ENCODE measurements around the gene COG6. TPM values are rescaled to one million over a fixed set of nuclear protein-coding genes. Genes with fewer than 3 reads are reported as not detected.
A peak's percentile ranks its signal among the peaks of the same experiment; 100 is the strongest.

The COG6 gene
- total RNA-seq (2014; rRNA removed; shearing (Covaris generic); ENCODE audit: low replicate concordance), result 19.9 and 21.4 TPM in 2 replicates

GRCh38 chr13:39655569-39656324 lies at the start of gene COG6:
TSS of gene COG6 (plus strand) at chr13:39655662. CDS start at chr13:39655727, 65 bp downstream.
- H3K27me3 ChIP-seq, result no peaks in the 10 kb centered on the region
- H3K4me3 ChIP-seq, result peak within 1 kb of the TSS; percentile 91
- DNase-seq, result peak; percentile 87

GRCh38 chr13:39605677-39606320 lies 49.7 kb upstream of the COG6 start:
- no peak overlapping the region for H3K4me3 ChIP-seq
- no peaks in the 10 kb centered on the region for H3K9me3 ChIP-seq
- no peak for DNase-seq
- no peaks in the 10 kb centered on the region for H3K27me3 ChIP-seq
- peaks cover 9% of the 10 kb centered on the region for H3K36me3 ChIP-seq

More at GRCh38 chr13:39655569-39656324, at the start of gene COG6:
- peaks cover 2% of the 10 kb centered on the region; the same call in 1 of the 2 replicates for H3K36me3 ChIP-seq
- H3K9me3 ChIP-seq, result no peaks in the 10 kb centered on the region

GRCh38 chr13:39607876-39608275 lies 47.6 kb upstream of the COG6 start:
- Histone ChIP-seq H3K9me3 (no peaks in the 10 kb centered on the region), H3K36me3 (peaks cover under 1% of the 10 kb centered on the region; the same call in 1 of the 2 replicates), H3K27me3 (no peaks in the 10 kb centered on the region), H3K4me3 (no peak overlapping the region)
- no peak for DNase-seq

GRCh38 chr13:39612023-39612637 lies 43.3 kb upstream of the COG6 start:
- DNase-seq, result peak; percentile 33
- H3K36me3 ChIP-seq, result no peaks in the 10 kb centered on the region
- no peaks in the 10 kb centered on the region for H3K9me3 ChIP-seq
- H3K27me3 ChIP-seq, result no peaks in the 10 kb centered on the region
- H3K4me3 ChIP-seq, result no peak overlapping the region

GRCh38 chr13:39616087-39616694 lies 39.3 kb upstream of the COG6 start:
- peak; percentile 14 for DNase-seq
- H3K36me3 ChIP-seq, result no peaks in the 10 kb centered on the region
- H3K27me3 ChIP-seq, result peaks cover under 1% of the 10 kb centered on the region; the same call in 1 of the 2 replicates
- H3K9me3 ChIP-seq, result no peaks in the 10 kb centered on the region; the same call in 1 of the 2 replicates
- no peak overlapping the region for H3K4me3 ChIP-seq

- no peak for DNase-seq
- Histone ChIP-seq H3K27me3 (peaks cover 2% of the 10 kb centered on the region; the same call in 1 of the 2 replicates), H3K4me3 (no peak overlapping the region), H3K36me3 (no peaks in the 10 kb centered on the region), H3K9me3 (no peaks in the 10 kb centered on the region; the same call in 1 of the 2 replicates)
Observed at GRCh38 chr13:39618561-39618960, 36.9 kb upstream of the COG6 start.

- H3K27me3 ChIP-seq, result peaks cover 2% of the 10 kb centered on the region; the same call in 1 of the 2 replicates
- H3K36me3 ChIP-seq, result no peaks in the 10 kb centered on the region
- H3K9me3 ChIP-seq, result no peaks in the 10 kb centered on the region; the same call in 1 of the 2 replicates
- no peak overlapping the region for H3K4me3 ChIP-seq
- DNase-seq, result no peak
Observed at GRCh38 chr13:39623466-39623865, 32.0 kb upstream of the COG6 start.

- H3K36me3 ChIP-seq, result no peaks in the 10 kb centered on the region
- no peaks in the 10 kb centered on the region for H3K27me3 ChIP-seq
- DNase-seq, result no peak
- no peak overlapping the region for H3K4me3 ChIP-seq
- H3K9me3 ChIP-seq, result peaks cover 11% of the 10 kb centered on the region
Observed at GRCh38 chr13:39631307-39631706, 24.2 kb upstream of the COG6 start.

- Histone ChIP-seq H3K36me3 (no peaks in the 10 kb centered on the region), H3K4me3 (no peak overlapping the region), H3K9me3 (peaks cover 11% of the 10 kb centered on the region), H3K27me3 (no peaks in the 10 kb centered on the region)
- DNase-seq, result no peak
Observed at GRCh38 chr13:39632994-39633393, 22.5 kb upstream of the COG6 start.

GRCh38 chr13:39635564-39635963 lies 19.9 kb upstream of the COG6 start:
- DNase-seq, result no peak
- Histone ChIP-seq H3K4me3 (no peak overlapping the region), H3K27me3 (no peaks in the 10 kb centered on the region), H3K9me3 (peaks cover 10% of the 10 kb centered on the region), H3K36me3 (no peaks in the 10 kb centered on the region)

GRCh38 chr13:39637890-39638289 lies 17.6 kb upstream of the COG6 start:
- no peak for DNase-seq
- Histone ChIP-seq H3K4me3 (no peak overlapping the region), H3K36me3 (no peaks in the 10 kb centered on the region), H3K9me3 (no peaks in the 10 kb centered on the region; the same call in 1 of the 2 replicates), H3K27me3 (no peaks in the 10 kb centered on the region)

GRCh38 chr13:39641645-39642044 lies 13.8 kb upstream of the COG6 start:
- Histone ChIP-seq H3K27me3 (no peaks in the 10 kb centered on the region), H3K36me3 (no peaks in the 10 kb centered on the region), H3K9me3 (no peaks in the 10 kb centered on the region; the same call in 1 of the 2 replicates), H3K4me3 (no peak overlapping the region)
- no peak for DNase-seq

- H3K27me3 ChIP-seq, result no peaks in the 10 kb centered on the region
- H3K9me3 ChIP-seq, result no peaks in the 10 kb centered on the region
- no peaks in the 10 kb centered on the region for H3K36me3 ChIP-seq
- H3K4me3 ChIP-seq, result no peak overlapping the region
- DNase-seq, result no peak
Observed at GRCh38 chr13:39646122-39646521, 9.3 kb upstream of the COG6 start.

- Histone ChIP-seq H3K9me3 (no peaks in the 10 kb centered on the region), H3K36me3 (no peaks in the 10 kb centered on the region), H3K27me3 (no peaks in the 10 kb centered on the region), H3K4me3 (peak overlapping the region; percentile 91)
- DNase-seq, result no peak
Observed at GRCh38 chr13:39655041-39655568, 357 bp upstream of the COG6 start.

GRCh38 chr13:39656325-39656677 lies 839 bp downstream of the COG6 start:
- Histone ChIP-seq H3K9me3 (no peaks in the 10 kb centered on the region), H3K27me3 (no peaks in the 10 kb centered on the region), H3K4me3 (peak overlapping the region; percentile 91), H3K36me3 (peaks cover 7% of the 10 kb centered on the region)
- no peak for DNase-seq

- DNase-seq, result no peak
- no peak overlapping the region for H3K4me3 ChIP-seq
- H3K9me3 ChIP-seq, result no peaks in the 10 kb centered on the region
- H3K27me3 ChIP-seq, result no peaks in the 10 kb centered on the region
- H3K36me3 ChIP-seq, result peaks cover 21% of the 10 kb centered on the region
Observed at GRCh38 chr13:39663508-39663907, 8.0 kb downstream of the COG6 start.

GRCh38 chr13:39663958-39664357 lies 8.5 kb downstream of the COG6 start:
- no peak overlapping the region for H3K4me3 ChIP-seq

More at GRCh38 chr13:39663958-39664357, 8.5 kb downstream of the COG6 start:
- peaks cover 21% of the 10 kb centered on the region for H3K36me3 ChIP-seq
- no peaks in the 10 kb centered on the region for H3K9me3 ChIP-seq
- H3K27me3 ChIP-seq, result no peaks in the 10 kb centered on the region
- no peak for DNase-seq
